Neutrophil (primary cell): Measurements from ENCODE around the gene GNAQ.

Experiments
- H3K27ac ChIP-seq: fragments of 200-600 bp; sonication (generic); 2 replicates; pipeline ENCODE4 v1.5.1; 2016; ENCODE audit warnings: mild to moderate bottlenecking, moderate library complexity
- H3K27me3 ChIP-seq: fragments of 200-600 bp; sonication (generic); 2 replicates; pipeline ENCODE4 v1.6.0; 2016; ENCODE audit warnings: mild to moderate bottlenecking
- H3K36me3 ChIP-seq: fragments of 200-600 bp; sonication (generic); 2 replicates; pipeline ENCODE4 v1.5.1; 2017
- H3K4me1 ChIP-seq, 2 experiments: fragments of 200-600 bp in 1 of 2; sonication (generic) in 1 of 2; 1 replicate in 1 of 2; 2 replicates in 1 of 2; pipeline versions ENCODE4 v1.5.1 to v1.6.1; 2013 to 2016; ENCODE audit warnings: low read depth in 1 of 2, low read length in 1 of 2, mild to moderate bottlenecking in 1 of 2, moderate library complexity in 1 of 2; ENCODE audit not compliant: control insufficient read depth in 1 of 2, insufficient read depth in 1 of 2
- H3K4me3 ChIP-seq, 2 experiments: fragments of 200-600 bp in 1 of 2; sonication (generic) in 1 of 2; 1 replicate in 1 of 2; 2 replicates in 1 of 2; pipeline ENCODE4 v1.5.1; 2013 to 2016; ENCODE audit warnings: low read depth in 1 of 2, low read length in 1 of 2, mild to moderate bottlenecking in 1 of 2, moderate library complexity in 1 of 2
- H3K9me3 ChIP-seq: fragments of 200-600 bp; sonication (generic); 2 replicates; pipeline ENCODE4 v1.5.1; 2016
- CTCF ChIP-seq: fragments of 200-600 bp; sonication (generic); IDR thresholded peaks from 2 replicates; pipeline ENCODE4 v1.5.1; 2016; ENCODE audit warnings: antibody characterized with exemption

Gene GNAQ

GRCh38 chr9:77731008-77731698, 300.5 kb downstream of the GNAQ start:
- Histone ChIP-seq H3K4me1 (no peaks in the 10 kb centered on the region), H3K4me3 (no peak overlapping the region), H3K36me3 (peaks cover 31% of the 10 kb centered on the region), H3K9me3 (no peaks in the 10 kb centered on the region), H3K27ac (peak overlapping the region; percentile 36), H3K27me3 (no peaks in the 10 kb centered on the region)
- no peak for TF ChIP-seq CTCF

GRCh38 chr9:77729177-77729576, 302.4 kb downstream of the GNAQ start:
- Histone ChIP-seq H3K27me3 (no peaks in the 10 kb centered on the region), H3K27ac (no peak overlapping the region)
- no peak for TF ChIP-seq CTCF

GRCh38 chr9:77726814-77727213, 304.8 kb downstream of the GNAQ start:
- Histone ChIP-seq H3K27me3 (no peaks in the 10 kb centered on the region), H3K4me3 (no peak overlapping the region), H3K27ac (no peak overlapping the region), H3K36me3 (peaks cover 44% of the 10 kb centered on the region), H3K4me1 (peaks cover 0 to 4% of the 10 kb centered on the region in 2 experiments), H3K9me3 (no peaks in the 10 kb centered on the region)
- no peak for TF ChIP-seq CTCF

More at GRCh38 chr9:77729177-77729576, 302.4 kb downstream of the GNAQ start:
- no peak overlapping the region for H3K4me3 ChIP-seq
- H3K36me3 ChIP-seq = peaks cover 44% of the 10 kb centered on the region
- no peaks in the 10 kb centered on the region for H3K9me3 ChIP-seq
- H3K4me1 ChIP-seq = no peaks in the 10 kb centered on the region

- no peaks in the 10 kb centered on the region for H3K9me3 ChIP-seq
- H3K4me1 ChIP-seq = peaks cover 0 to 4% of the 10 kb centered on the region in 2 experiments
- H3K27ac ChIP-seq = peak overlapping the region; percentile 40
- no peak overlapping the region for H3K4me3 ChIP-seq
- no peaks in the 10 kb centered on the region for H3K27me3 ChIP-seq
- H3K36me3 ChIP-seq = peaks cover 49% of the 10 kb centered on the region
- TF ChIP-seq CTCF = no peak
These were observed 305.3 kb downstream of the GNAQ start for GRCh38 chr9:77726289-77726688.

- Histone ChIP-seq H3K9me3 (no peaks in the 10 kb centered on the region), H3K27me3 (no peaks in the 10 kb centered on the region), H3K4me3 (no peak overlapping the region), H3K36me3 (peaks cover 53% of the 10 kb centered on the region), H3K27ac (peak overlapping the region; percentile 40), H3K4me1 (peaks cover 0 to 4% of the 10 kb centered on the region in 2 experiments)
- no peak for TF ChIP-seq CTCF
These were observed 305.8 kb downstream of the GNAQ start for GRCh38 chr9:77725820-77726219.
